Measurements from ENCODE around the gene COLGALT1.
"Not testable (repeated sequence)": the region's sequence is repeated elsewhere in the genome, so short reads cannot be mapped to it uniquely, and the experiment has no call there.

COLGALT1 gene

DNA sequence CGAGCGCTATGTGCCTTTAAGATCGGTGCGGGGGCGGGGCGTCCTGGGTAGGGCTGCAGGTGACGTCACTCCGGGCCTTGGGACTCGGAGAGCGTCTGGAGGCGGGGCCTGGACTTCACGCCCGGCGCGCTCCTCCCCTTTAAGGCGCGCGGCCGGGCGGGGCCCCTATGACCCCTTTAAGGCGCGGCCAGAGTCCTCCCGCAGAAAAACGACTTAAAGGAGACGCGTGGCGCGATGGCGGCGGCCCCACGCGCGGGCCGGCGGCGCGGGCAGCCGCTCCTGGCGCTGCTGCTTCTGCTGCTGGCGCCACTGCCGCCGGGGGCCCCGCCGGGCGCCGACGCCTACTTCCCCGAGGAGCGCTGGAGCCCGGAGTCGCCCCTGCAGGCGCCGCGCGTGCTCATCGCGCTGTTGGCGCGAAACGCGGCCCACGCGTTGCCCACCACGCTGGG is at the start of gene COLGALT1:
Gene COLGALT1 (plus strand): TSS at position 170 of the 449 bp plus-strand sequence. CDS start 65 bp downstream, at position 235.
- DNase-seq (ENCODE audit: low spot score): peak; percentile 96

GRCh38 chr19:17506745-17507144 is 48.7 kb upstream of the COLGALT1 start:
- no peak for DNase-seq (ENCODE audit: low spot score)

DNA sequence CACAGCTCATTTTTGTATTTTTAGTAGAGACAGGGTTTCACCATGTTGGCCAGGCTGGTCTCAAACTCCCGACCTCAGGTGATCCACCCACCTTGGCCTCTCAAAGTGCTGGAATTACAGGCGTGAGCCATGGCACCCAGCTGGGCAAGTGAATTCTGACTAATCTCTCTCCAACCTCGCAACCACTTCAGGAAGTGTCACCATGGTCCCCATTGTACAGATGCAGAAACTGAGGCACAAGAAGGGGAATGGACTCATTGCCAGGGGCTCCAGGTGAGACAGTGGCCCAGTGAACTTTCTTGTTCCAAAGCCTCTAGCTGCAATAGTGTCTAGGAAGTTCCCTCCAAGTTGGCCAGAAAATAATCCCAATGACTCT is 46.9 kb upstream of the COLGALT1 start:
- not testable (repeated sequence) for DNase-seq (ENCODE audit: low spot score)

GRCh38 chr19:17510220-17510993 is 45.0 kb upstream of the COLGALT1 start:
- no peak for DNase-seq (ENCODE audit: low spot score)

- peak; percentile 71 for DNase-seq (ENCODE audit: low spot score)
These were observed 43.5 kb upstream of the COLGALT1 start for GRCh38 chr19:17511724-17512573.

DNA sequence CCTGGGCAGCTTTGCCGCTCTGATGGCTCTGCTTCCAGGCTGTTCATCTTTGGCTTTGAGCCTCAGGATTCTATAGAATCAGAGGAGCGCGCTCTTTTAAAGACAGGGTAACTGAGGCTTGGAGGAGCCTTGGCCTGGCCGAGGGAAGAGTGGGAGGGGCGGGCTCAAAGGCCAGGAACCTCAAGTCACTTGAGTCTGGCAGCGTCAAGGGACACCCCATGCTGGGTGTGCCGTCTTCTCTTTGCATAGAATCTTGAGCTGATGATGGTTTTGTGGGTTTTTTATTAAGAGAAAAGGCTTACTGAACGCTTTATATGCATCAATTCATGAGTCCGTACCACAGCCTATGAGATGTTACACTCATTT is 42.9 kb upstream of the COLGALT1 start:
- no peak for DNase-seq (ENCODE audit: low spot score)

- DNase-seq (ENCODE audit: low spot score): no peak
These were observed 39.9 kb upstream of the COLGALT1 start for GRCh38 chr19:17515408-17516149.

- no peak for DNase-seq (ENCODE audit: low spot score)
These were observed 37.6 kb upstream of the COLGALT1 start for GRCh38 chr19:17517898-17518297.

DNA sequence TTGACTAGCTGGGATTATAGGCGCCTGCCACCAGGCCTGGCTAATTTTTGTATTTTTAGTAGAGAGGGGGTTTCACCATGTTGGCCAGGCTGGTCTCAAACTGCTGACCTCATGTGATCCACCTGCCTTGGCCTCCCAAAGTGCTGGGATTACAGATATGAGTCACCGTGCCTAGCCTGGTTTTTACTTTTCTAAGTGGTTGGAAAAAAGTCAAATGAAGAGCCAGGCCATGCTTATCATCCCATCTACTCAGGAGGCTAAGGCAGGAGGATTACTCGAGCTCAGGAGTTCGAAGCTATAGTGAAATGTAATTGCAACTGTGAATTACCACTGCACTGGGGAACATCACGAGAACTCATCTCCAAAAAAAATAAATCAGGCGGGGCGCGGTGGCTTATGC is 36.8 kb upstream of the COLGALT1 start:
- not testable (repeated sequence) for DNase-seq (ENCODE audit: low spot score)

DNA sequence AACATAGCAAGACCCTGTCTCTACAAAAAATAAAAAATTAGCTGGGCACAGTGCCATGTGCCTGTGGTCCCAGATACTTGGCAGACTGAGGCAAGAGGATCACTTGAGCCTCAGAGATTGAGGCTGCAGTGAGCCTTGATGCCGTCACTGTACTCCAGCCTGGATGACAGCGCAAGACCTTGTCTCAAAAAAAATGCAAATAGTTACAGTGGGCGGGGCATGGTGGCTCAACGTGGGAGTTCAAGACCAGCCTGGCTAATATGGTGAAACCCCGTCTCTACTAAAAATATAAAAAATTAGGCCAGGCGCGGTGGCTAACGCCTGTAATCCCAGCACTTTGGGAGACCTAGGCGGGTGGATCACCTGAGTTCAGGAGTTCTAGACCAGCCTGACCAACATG is 35.5 kb upstream of the COLGALT1 start:
- no peak for DNase-seq (ENCODE audit: low spot score)

DNA sequence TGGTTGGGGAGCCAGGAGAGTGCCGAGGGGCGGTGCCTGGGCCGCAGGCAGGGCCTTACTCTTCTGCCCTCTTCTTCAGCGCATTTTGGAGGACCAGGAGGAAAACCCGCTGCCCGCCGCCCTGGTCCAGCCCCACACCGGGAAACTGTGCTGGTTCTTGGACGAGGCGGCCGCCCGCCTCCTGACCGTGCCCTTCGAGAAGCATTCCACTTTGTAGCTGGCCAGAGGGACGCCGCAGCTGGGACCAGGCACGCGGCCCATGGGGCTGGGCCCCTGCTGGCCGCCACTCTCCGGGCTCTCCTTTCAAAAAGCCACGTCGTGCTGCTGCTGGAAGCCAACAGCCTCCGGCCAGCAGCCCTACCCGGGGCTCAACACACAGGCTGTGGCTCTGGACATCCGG is 34.6 kb upstream of the COLGALT1 start:
- DNase-seq (ENCODE audit: low spot score): no peak

DNA sequence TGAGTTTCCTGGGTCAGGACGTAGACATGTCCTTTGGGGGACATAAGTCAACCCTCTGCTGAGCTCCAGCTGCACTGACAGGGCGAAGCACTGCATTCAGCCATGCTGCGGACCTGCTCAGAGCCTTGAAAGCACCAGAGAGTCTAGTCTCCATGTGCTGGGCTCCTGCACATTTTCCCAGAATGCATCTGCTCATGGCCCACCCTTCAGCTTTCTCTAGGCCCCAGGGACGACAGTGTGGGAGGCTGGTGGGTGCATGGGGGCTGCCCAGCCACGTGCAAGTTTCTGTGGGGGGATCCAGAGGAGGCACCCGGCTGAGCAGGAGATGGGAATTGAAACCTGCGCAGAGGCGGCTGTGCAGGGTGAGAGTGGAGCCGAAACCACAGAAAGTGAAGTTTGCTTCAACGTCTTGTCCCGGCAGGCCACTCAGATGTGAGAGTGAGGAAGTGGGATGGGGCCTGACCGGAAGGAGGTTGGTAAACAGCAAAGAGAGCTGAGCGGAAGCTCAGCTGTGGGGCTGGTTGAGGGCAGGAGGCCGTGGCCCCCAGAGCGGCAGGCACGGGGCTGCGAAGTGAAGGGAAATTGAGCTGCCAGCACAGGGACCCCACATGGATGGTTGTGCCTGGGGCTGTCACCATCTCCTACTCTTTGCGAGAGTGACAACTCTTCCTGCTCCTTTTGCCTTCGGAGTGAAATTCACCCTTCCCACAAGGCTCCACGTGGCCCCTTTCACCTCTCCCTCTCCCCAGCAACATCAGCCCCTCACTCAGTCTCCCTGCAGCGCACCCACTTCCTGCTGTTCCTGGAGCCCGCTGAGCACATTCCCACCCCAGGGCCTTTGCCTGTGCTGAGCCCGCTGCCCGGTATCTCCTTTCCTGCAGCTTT is 32.2 kb upstream of the COLGALT1 start:
- no peak for DNase-seq (ENCODE audit: low spot score)

GRCh38 chr19:17524651-17525050 is 30.8 kb upstream of the COLGALT1 start:
- DNase-seq (ENCODE audit: low spot score): no peak

GRCh38 chr19:17525141-17525540 is 30.3 kb upstream of the COLGALT1 start:
- DNase-seq (ENCODE audit: low spot score): no peak

DNA sequence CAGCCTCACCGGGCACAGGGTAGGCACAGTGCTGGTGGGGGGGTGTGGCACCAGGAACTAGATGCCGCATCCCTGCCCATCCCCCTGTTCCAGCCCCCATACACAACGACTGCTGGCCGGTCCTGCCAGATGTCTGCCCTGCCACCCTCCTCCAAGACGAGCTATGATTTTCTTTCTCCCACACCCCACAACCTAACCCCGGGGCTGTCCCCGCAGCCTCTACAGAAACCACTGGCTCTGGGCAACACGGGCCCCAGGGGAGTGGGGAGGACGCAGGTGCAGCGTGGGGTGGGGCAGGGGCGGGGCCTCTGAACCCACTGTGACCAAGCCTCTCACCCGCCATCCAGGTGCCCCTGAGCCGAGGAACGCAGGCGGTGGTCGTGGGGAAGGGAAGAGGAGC is 28.5 kb upstream of the COLGALT1 start:
- no peak for DNase-seq (ENCODE audit: low spot score)

DNA sequence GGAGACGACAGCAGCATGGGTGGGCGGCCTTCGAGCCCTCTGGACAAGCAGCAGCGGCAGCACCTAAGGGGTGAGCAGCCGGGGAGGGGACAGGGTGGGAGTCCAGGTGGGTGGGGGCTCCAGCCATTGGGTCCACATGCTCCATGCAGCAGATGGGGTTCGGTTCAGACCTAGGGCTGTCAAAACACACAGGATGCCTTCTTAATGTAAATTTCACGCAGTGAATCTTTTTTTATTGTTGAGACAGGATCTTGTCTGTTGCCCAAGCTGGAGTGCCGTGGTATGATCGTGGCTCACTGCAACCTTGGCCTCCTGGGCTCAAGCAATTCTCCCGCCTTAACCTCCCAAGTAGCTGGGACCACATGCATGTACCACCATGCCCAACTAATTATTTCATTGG is 28.1 kb upstream of the COLGALT1 start:
- no peak for DNase-seq (ENCODE audit: low spot score)

- no peak for DNase-seq (ENCODE audit: low spot score)
These were observed 26.8 kb upstream of the COLGALT1 start for GRCh38 chr19:17528610-17529009.

DNA sequence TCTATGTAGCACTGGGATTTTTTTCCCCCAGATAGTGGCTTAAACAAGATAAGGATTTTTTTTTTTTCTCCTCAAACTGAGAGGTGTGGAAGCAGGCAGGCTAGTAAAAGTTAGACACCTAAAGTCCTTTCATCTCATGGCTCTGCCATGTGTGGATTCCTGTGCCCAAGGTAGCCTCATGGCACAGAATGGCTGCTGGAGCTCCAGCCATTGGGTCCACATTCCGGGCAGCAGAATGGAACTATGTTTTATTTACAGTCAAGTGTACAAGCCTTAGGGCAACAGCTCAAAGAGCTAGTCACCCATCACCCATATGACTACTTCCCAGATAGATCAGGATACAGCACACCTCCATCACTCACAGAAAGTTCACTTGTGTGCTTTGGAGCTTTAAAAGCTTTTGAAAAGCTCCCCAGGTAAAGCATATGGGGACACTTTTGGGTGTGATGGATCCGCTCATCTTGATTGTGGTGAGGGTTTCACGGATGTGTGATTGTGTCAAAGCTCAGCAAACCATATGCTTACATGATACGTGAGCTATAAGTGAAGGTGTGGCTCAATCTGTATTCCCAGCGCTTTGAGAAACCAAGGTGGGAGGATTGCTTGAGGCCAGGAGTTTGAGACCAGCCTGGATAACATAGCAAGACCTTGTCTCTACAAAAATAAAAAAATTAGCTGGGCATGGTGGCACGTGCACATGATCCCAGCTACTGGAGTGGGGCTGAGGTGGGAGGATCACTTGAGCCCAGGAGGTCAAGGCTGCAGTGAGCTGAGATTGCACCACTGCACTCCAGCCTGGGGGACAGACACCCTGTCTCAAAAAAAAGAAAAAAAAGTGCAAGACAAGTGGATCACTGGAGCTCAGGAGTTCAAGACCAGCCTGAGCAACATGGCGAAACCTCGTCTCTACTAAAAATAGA is 25.9 kb upstream of the COLGALT1 start:
- no peak for DNase-seq (ENCODE audit: low spot score)

DNA sequence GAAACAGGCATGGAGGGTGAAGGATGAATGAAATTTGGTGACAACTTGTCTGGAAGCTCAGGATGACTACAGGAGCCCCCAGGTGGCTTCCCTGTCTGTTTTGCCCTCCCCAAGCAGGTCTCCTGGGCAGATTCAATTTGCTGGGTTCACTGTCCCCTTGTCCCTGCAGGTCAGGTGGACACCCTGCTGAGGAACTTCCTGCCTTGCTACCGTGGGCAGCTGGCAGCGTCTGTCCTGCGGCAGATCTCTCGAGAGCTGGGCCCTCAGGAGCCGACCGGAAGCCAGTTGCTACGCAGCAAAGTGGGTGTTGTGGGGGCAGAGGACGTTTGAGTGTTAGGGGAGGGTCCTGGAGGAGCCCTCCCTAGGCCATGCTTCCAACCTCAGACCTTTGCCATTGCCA is 24.9 kb upstream of the COLGALT1 start:
- DNase-seq (ENCODE audit: low spot score): no peak

DNA sequence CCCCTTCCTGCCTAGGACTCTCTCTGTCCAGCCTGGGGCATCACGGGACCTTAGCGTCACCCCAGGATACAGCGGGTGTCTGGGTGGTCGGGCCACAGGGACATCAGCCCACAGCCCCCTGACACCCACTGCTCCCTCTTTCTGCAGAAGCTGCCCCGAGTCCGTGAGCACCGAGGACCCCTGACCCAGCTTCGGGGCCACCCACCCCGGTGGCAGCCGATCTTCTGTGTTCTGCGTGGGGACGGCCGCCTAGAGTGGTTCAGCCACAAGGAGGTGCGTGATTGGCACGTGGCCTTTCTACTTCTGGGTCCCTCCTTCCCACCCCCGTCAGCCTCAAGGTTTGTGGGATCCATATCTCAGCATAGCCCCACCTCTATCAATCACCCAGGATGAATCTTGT is 23.3 kb upstream of the COLGALT1 start:
- no peak for DNase-seq (ENCODE audit: low spot score)

All from HuH-7.5 (cell line).